Stimulated activated CD4-positive, alpha-beta T cell treated with anti-CD3 and anti-CD28 coated beads, Interleukin-4, amount 100 ng/mL, for 1 hour (primary cell): ENCODE results near the gene OSBP2.
A peak's percentile ranks its signal among the peaks of the same experiment; 100 is the strongest.

Source experiments
- DNase-seq: peaks from one replicate; pipeline ENCODE4 v3.0.0-alpha.2; 2020

Gene OSBP2

DNA sequence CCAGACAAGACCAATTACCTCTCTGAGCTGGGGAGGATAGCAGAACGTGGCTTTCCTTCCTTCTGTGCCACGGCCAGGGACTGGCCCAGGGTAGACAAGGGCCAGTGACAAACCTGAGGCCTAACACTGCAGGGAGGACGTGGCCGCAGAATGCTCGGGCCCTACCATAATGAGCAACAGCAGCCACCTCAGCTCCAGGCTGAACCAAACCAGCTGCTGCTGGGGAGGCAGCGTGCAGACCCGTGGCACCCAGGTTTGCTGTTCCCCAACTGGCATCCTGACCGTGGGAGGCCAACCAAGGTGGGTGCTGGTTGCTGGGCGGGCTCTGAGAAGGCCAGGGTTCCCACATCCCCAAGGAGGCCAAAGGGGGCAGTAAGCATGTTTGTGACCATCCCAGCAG, 190.9 kb downstream of the OSBP2 start:
- no peak for DNase-seq

- DNase-seq: no peak
Observed at GRCh38 chr22:30887453-30887852, 192.8 kb downstream of the OSBP2 start.

DNA sequence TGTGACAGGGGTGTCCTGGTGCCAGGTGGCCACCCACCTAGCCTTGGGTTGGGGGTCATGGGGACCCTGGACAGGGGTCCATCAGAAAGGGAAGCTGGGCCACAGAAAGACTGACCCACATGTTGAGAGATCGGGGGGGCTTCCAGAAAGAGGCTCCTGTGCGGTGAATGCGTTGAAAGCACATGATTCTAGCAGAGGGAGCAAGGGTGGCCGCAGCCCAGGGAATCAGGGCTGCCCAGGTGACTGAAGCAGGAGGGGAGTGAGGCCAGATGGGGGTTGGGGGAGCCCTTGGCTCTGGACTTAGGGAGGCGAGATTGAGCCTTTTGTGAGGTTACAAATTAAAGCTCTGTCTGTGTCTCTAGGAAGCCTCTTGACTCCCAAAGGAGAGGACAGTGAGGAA, 193.2 kb downstream of the OSBP2 start:
- DNase-seq: no peak

DNA sequence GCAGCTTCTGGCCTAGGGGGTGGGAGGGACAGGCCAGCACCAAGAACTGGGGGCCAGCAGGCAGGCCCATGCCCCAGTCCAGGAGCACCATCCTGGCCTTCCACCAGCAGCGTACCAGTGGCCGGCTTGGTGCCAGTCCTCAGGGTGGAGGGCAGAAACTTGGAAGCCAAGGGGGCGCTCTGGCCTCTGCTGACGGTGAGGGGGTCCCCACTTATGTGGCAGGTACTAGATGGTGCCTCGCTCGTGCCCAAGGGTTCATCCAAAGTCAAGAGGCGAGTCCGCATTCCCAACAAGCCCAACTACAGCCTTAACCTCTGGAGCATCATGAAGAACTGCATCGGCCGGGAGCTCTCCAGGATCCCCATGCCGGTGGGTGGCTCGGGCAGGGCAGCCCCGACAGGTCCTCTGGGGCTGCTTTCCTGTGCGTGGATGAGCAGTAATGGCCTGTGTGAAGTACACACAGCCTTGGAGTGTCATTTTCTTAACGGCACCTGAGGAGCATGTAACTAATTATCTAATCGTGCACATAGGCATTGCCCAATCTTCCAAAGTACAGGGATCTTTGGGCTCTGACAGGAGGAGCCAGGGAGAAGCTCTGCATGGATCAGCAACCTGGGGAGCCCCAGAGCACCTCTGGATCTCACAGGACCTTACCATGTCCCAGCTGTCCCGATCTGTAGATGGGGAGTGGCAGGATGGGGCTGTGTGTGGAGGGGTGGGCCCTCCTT, 194.8 kb downstream of the OSBP2 start:
- DNase-seq: no peak

GRCh38 chr22:30889996-30890480, 195.4 kb downstream of the OSBP2 start:
- DNase-seq: no peak

DNA sequence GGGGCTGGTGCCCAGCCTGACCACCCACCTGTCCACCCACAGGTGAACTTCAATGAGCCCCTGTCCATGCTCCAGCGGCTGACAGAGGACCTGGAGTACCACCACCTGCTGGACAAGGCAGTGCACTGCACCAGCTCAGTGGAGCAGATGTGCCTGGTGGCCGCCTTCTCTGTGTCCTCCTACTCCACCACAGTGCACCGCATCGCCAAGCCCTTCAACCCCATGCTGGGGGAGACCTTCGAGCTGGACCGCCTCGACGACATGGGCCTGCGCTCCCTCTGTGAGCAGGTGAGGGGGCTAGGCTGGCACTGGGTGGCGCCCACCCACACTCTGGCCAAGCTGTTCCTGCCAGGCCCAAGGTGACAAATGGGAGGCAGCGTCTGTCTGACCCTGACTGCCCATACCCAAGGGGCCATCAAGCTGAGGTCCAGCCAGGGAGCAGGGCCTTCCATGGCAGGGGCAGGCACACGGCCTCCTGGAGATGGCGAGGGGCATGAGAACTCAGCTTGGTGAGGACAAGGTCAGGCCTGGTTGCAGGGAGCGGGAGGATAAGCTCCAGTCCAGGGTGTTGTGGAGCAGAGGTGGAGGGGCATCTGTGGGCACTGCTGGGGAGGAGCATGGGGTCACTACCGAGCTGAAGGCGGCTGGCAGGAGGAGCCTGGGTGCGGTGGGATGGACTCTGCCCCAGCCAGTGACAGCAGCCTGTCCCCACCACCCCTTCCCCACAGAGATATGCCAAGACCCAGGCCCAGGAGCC, 196.2 kb downstream of the OSBP2 start:
- DNase-seq: peak; percentile 37

DNA sequence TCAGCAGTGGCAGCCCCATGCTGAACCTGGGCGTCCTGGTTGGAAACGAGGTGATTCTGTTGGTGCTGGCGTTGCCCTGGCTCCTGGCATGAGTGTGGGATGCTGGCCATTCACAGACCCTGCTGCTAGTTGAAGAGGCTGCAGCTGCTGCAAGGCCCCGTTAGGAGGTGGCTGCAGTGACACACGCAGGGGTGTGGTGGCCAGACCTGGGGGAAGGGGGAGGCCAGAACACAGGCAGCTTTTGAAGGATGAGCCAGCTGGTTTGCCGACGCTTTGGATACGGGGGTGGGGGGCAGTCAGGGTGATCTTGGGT, 196.7 kb downstream of the OSBP2 start:
- no peak for DNase-seq

GRCh38 chr22:30891781-30892180, 197.1 kb downstream of the OSBP2 start:
- DNase-seq: no peak

GRCh38 chr22:30892286-30892685, 197.6 kb downstream of the OSBP2 start:
- no peak for DNase-seq

DNA sequence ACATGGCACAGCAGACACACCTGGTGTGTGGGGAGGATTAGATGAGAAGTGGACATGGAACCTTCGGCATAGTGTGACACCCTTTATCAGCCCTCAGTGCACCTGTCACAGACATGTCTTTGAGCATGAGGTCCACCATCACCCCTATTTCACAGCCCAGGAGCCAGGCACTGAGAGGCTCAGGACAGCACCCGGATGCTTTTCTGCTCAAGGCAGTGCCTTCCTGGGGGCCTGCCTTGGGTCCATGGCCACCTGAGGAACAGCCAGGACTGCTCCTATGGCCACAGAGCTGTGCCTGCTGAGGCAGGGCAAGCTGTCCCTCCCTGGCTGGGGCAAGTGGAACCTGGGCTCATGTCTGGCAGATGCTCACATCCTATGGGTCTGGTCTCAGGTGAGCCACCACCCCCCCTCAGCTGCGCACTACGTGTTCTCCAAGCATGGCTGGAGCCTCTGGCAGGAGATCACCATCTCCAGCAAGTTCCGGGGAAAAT, 198.1 kb downstream of the OSBP2 start:
- DNase-seq: no peak

GRCh38 chr22:30893434-30894370, 199.0 kb downstream of the OSBP2 start:
- DNase-seq: no peak

DNA sequence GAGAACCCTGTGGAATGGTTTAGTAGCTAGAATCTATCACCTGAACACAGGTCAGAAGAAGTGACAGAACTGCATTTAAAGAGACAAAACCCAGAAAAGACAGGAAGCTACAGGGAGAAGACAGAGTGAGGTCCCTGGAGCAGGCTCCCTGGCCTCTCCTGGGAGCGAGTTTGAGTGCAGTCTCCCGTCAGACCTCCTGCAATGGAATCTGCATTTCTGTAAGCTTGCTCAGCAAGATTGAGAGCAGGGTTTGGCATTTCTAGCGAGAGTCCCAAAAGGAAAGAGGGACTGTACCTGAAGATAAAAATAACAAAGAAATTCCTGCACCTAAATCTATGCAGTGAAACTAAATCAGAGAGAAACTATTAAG, 199.7 kb downstream of the OSBP2 start:
- DNase-seq: no peak

DNA sequence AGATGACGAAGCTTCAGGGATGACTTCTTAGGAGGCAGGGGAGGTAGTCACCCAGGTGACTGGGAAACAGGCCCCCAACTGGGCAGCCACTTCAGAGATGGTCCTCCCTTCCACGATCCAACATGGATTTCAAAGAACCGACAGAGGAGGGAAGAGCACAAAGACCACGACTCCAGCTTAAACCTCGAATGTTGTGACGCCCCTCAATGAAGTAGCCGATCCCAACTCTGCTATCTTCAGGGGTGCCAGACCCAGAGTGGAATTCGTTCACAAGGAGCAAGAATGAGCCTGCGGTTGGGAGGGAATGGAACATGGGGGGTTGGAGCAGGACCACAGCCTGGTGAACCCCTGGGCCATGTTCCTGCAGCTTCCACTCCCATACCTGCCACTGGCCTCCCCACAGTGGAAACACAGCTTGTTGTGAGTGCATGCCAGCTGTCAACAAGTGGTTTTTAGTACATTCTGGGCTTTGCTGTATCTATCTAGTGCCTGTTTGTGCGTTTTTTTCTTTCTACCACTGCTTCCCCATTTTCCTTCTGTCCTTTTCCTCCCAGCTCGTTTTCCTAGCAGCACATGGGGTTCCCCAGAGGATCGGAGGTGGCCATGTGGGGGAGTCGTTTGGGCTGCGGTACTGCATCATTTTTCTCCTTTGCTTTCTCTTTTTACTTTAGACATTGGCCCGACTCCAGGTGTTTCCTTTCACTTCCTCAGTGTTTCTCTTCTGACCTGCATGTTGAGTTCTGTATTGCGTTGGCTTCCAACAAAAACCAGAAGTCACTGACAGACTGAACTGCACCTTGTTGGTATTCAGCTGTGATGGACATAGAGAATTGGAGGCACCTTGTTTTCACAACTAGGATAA, 208.1 kb downstream of the OSBP2 start:
- DNase-seq: no peak

DNA sequence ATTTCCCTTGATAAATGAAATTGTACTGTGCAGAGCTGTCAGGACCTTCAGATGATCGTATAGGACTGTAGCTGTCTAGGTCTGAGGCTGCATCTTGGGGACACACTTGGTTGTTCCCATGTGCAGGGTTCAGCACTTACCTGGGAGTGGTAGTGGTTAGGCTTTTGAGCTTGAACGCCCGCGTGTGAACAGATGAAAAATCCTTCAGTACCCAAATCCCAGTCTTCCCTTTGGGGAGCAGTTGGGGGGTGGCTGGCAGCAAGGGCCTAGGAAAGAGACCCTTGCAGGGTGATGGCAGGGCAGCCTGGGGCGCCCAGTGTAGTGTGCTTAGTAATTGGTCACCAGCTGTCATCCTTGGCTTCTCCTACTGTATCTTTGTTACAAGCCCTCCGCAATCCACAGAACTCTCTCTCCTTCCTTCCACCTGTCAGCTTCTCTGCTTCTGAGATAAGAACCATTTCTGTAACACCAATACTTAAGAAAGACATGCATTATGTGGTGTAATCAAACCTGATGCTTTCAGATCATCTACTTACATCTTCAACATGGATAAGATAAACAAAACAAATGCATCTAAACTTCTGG, 209.3 kb downstream of the OSBP2 start:
- DNase-seq: no peak

DNA sequence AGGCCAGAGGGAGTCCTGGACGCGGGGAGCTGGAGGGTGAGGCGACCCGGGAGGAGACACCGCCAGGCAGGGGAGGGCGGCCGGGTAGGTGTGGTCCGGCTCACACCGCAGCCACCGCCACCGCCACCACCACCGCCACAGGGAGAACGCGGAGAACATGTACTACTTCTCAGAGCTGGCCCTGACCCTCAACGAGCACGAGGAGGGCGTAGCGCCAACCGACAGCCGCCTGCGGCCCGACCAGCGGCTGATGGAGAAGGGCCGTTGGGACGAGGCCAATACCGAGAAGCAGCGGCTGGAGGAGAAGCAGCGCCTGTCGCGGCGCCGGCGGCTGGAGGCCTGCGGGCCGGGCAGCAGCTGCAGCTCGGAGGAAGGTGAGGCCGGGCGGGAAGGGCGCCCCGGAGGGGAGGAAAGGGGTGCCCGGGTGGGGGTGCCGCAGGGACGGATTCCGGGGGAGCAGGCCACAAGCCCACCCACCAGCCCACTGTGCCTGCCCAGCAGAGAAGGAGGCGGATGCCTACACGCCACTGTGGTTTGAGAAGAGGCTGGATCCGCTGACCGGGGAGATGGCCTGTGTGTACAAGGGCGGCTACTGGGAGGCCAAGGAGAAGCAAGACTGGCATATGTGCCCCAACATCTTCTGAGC, 211.1 kb downstream of the OSBP2 start:
- no peak for DNase-seq

GRCh38 chr22:30906411-30906810, 211.7 kb downstream of the OSBP2 start:
- no peak for DNase-seq

GRCh38 chr22:30906946-30907345, 212.3 kb downstream of the OSBP2 start:
- no peak for DNase-seq

DNA sequence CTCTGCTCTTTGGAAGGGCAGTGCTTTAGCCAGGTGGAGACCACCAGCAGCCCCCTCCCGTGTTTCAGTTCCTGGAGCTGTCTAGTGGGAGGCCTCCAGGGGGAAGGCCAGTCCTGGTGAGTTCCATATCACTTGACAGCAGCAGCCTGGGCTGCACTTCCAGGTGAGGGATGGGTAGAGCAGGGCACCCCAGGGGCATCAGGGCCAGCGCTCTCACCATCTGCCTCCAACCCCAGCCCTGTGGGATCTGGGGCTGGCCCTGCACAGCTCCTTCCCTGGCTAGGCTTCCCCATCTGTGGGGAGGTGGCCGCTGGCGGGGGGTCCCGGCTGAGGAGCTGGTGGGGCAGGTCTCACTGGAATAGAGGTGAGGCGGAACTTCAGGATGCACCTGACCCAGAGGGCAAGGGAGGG, 213.4 kb downstream of the OSBP2 start:
- DNase-seq: no peak

- DNase-seq: no peak
Observed at GRCh38 chr22:30909306-30909705, 214.6 kb downstream of the OSBP2 start.

GRCh38 chr22:30910358-30910757, 215.7 kb downstream of the OSBP2 start:
- DNase-seq: no peak

GRCh38 chr22:30918761-30919160, 224.1 kb downstream of the OSBP2 start:
- DNase-seq: no peak
